ENCODE measurements around the gene ARID3A.

DNA sequence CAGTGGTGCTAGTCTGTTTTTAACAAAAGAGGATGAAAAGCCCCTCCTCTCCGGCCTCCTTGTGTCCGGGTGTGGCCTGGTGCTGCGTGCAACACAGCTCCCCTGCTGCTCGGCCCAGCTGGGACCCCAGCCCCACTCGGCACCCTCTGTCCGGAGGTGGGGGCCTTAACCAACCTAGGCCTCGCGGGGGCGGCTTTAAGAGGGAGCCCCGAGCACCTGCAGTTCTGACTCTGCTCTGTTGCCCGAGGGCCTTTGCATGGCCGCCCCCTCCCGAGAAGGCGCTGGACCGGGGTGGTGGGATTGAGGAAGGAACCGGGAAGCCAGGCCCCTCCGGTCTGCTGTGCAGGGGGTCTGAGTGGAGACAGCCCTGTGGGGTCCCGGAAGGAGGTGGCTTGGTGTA, 68.7 kb downstream of the ARID3A start:
- TF ChIP-seq, protein P1, sequence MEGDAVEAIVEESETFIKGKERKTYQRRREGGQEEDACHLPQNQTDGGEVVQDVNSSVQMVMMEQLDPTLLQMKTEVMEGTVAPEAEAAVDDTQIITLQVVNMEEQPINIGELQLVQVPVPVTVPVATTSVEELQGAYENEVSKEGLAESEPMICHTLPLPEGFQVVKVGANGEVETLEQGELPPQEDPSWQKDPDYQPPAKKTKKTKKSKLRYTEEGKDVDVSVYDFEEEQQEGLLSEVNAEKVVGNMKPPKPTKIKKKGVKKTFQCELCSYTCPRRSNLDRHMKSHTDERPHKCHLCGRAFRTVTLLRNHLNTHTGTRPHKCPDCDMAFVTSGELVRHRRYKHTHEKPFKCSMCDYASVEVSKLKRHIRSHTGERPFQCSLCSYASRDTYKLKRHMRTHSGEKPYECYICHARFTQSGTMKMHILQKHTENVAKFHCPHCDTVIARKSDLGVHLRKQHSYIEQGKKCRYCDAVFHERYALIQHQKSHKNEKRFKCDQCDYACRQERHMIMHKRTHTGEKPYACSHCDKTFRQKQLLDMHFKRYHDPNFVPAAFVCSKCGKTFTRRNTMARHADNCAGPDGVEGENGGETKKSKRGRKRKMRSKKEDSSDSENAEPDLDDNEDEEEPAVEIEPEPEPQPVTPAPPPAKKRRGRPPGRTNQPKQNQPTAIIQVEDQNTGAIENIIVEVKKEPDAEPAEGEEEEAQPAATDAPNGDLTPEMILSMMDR (IDR thresholded peaks at IDR 0.05), result no peak
- TF ChIP-seq POLR2A (IDR thresholded peaks at IDR 0.05), result no peak
